H1 (cell line): ENCODE measurements around the gene YIF1A. TPM values are rescaled to one million over a fixed set of nuclear protein-coding genes. Genes with fewer than 3 reads are reported as not detected.

ENCODE experiments used
- BCL11A ChIP-seq, 2 experiments: IDR thresholded peaks; one replicate each; pipeline ENCODE4 v1.6.1; 2011; ENCODE audit warnings: low read depth in 2 of 2, low read length in 2 of 2, mild to moderate bottlenecking in 2 of 2
- CHD1 ChIP-seq: IDR thresholded peaks from 2 replicates; pipeline ENCODE4 v1.6.1; 2012; ENCODE audit warnings: low read depth, low read length, improper control_type of control experiment
- CHD7 ChIP-seq: fragments of 300-600 bp; sonication (generic); IDR thresholded peaks from 2 replicates; pipeline ENCODE4 v1.7.1; 2012; ENCODE audit warnings: low read length, moderate library complexity, mild to moderate bottlenecking, inconsistent platforms; ENCODE audit not compliant: insufficient replicate concordance
- EP300 ChIP-seq, 2 experiments: IDR thresholded peaks; 1 replicate in 1 of 2; 2 replicates in 1 of 2; pipeline ENCODE4 v1.6.1; 2011 to 2012; ENCODE audit warnings: low read depth in 2 of 2, low read length in 2 of 2, mild to moderate bottlenecking in 2 of 2, borderline replicate concordance in 1 of 2, inconsistent platforms in 1 of 2, moderate library complexity in 1 of 2
- KDM4A ChIP-seq: IDR thresholded peaks from one replicate; pipeline ENCODE4 v1.7.1; 2012; ENCODE audit warnings: low read depth, mild to moderate bottlenecking, moderate library complexity, low read length, inconsistent platforms; ENCODE audit not compliant: severe bottlenecking
- POLR2A ChIP-seq, 2 experiments: IDR thresholded peaks; 1 replicate in 1 of 2; 2 replicates in 1 of 2; pipeline ENCODE4 v1.6.1; 2011; ENCODE audit warnings: low read depth in 2 of 2, low read length in 2 of 2, mild to moderate bottlenecking in 2 of 2; ENCODE audit errors: control extremely low read depth in 1 of 2
- RNF2 ChIP-seq: fragments of 200-900, 300-1000 bp; sonication (generic); IDR thresholded peaks from 2 replicates; pipeline ENCODE4 v1.7.1; 2016; ENCODE audit warnings: borderline replicate concordance, low read depth, mild to moderate bottlenecking, antibody characterized with exemption, low read length; ENCODE audit not compliant: poor library complexity, severe bottlenecking; ENCODE audit errors: missing control alignments
- RXRA ChIP-seq: IDR thresholded peaks from 2 replicates; pipeline ENCODE4 v1.6.1; 2011; ENCODE audit warnings: low read depth, mild to moderate bottlenecking, low read length, moderate library complexity; ENCODE audit not compliant: insufficient read depth
- SAP30 ChIP-seq: fragments of 300-600 bp; sonication (generic); IDR thresholded peaks from 2 replicates; pipeline ENCODE4 v1.7.1; 2012; ENCODE audit warnings: low read length, moderate library complexity, mild to moderate bottlenecking, inconsistent platforms; ENCODE audit not compliant: insufficient read depth, insufficient replicate concordance
- polyA plus RNA-seq, 7 experiments: library from polyadenylated mRNA; depleted of rRNA in 3 of 7; stranded (reverse) in 5 of 7; unstranded in 2 of 7; fragments of >200 nt in 5 of 7; fragments of 200-250 nt in 2 of 7; gene quantifications; 1 replicate in 5 of 7; 2 replicates in 1 of 7; 4 replicates in 1 of 7; pipeline versions ENCODE4 v1.2.1 to v1.2.3, GENCODE V29; 2011 to 2013; ENCODE audit warnings: missing spikeins in 2 of 7, mixed read lengths in 2 of 7
- total RNA-seq: library from RNA; stranded (reverse); fragmentation: NEBNext Ultra II Directional; extraction: Animal tissue kit (Norgen Biotek cat#: 25700); gene quantifications from 2 replicates; pipeline ENCODE4 v1.2.1, GENCODE V29; 2021

YIF1A gene
- total and polyA plus RNA-seq, 2 of the 8 experiments (the other 6 are each of a cell fraction or from before 2014, with no cell fraction given) = 70.1 to 178 TPM

- TF ChIP-seq CHD7 (no peak), EP300 (IDR thresholded peaks at IDR 0.05; ENCODE audit: borderline replicate concordance in 1 of 2, low read depth in 2 of 2, low read length in 2 of 2) (no peak), RXRA (no peak), BCL11A (IDR thresholded peaks at IDR 0.05; ENCODE audit: low read depth in 2 of 2, low read length in 2 of 2) (no peak), KDM4A (no peak), RNF2 (no peak), POLR2A (IDR thresholded peaks at IDR 0.05; ENCODE audit: control extremely low read depth in 1 of 2, low read depth in 2 of 2, low read length in 2 of 2) (no peak; a peak in 1 of 3 replicates), CHD1 (no peak), SAP30 (no peak)
Measured at GRCh38 chr11:66328302-66329144, 39.6 kb upstream of the YIF1A start (continued).
